ENCODE data around the gene UBASH3A. TPM values are rescaled to one million over a fixed set of nuclear protein-coding genes. Genes with fewer than 3 reads are reported as not detected.

The UBASH3A gene
- total RNA-seq, 1 donor from 2014 or later, result 76.0 TPM

DNA sequence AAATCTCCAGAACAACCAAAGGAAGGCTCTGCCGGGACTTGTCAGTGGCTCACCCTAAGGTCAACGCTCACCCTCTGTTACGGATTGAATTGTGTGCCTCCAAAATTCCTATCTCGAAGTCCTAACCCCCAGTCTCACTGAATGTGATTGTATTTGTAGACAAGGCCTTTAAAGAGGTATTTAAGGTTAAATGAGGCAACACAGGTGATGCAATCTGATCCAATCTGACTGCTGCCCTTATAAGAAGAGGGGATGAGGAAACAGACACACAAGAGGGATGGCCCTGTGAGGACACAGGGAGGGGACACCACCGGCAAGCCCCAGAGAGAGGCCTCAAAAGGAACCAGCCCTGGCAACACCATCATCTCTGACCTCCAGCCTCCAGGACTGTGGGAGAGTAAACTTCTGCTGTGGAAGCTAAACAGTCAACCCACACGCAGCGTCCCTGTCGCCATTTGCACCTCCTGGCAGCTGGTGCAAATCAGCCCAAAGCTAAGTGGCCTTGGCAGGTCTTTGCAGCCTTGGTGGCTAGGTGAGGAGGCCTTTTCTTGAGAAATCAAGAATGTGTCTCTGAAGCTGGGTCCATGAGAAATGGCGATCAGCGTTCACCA lies 24.2 kb downstream of the UBASH3A start:
- intact Hi-C loops (cut with micrococcal nuclease), result loop anchor here (5.0 kb wide), 1 partner anchor 36 kb away; no protein-coding TSS in a partner anchor

DNA sequence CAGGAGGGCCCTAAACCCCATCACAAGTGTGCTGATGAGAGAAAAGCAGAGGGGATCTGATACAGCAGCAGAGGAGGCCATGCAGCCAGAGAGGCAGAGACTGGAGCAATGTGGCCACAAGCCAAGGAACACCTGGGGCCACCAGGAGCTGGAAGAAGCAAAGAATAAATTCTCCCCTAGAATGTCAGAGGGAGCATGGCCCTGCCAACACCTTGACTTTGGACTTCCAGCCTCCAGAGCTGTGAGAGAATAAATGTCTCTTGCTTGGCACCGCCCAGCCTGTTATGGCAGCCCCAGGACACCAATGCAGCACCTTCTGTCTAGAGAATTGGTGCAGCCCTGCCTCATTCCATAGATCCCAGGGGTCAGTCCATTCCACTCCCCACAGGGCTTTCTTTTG lies 25.3 kb downstream of the UBASH3A start:
- intact Hi-C loops (cut with micrococcal nuclease), result loop anchor here (5.0 kb wide), 1 partner anchor 37 kb away; no protein-coding TSS in a partner anchor

DNA sequence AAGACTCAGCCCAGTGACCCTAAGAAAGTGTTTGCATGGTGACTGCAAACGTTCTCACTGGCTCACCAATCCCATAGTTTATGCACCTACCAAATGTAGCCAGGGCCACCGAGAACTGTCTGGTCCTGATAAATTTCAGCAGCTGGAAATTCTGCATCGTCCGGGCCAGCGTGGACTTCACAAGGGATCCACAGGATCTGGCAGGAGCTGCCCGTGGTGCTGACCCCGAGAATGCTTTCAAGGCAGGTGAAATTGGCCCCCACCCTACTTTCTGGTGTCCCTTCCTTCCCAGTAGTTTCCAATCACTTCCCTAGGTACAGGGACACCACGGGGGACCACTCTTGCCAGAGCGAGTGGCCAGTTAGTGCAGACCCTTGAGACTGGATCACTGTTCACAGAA lies 26.2 kb downstream of the UBASH3A start:
- intact Hi-C loops (cut with micrococcal nuclease), result loop anchor here (5.0 kb wide), 1 partner anchor 38 kb away; no protein-coding TSS in a partner anchor

DNA sequence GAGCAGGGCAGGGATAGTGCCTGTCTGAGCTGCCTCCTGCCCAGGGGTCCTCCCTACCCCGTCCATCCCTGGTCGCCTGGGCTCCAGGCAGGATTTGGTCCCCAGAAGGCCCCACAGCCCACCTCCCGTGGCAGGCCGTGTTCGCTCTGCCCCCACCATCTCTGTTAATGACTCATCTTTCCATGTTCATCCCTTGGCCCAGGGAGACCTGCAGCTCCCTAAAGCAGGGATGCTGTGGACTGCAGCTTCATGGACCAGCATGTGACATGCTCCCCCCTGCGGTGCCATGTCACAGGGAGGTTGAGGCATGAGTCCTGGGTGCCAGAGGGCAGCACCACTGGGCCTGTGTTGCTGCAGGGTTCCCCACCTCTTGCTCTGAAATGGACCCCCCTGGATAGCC lies 26.8 kb downstream of the UBASH3A start:
- intact Hi-C loops (cut with micrococcal nuclease), result no loop called here

DNA sequence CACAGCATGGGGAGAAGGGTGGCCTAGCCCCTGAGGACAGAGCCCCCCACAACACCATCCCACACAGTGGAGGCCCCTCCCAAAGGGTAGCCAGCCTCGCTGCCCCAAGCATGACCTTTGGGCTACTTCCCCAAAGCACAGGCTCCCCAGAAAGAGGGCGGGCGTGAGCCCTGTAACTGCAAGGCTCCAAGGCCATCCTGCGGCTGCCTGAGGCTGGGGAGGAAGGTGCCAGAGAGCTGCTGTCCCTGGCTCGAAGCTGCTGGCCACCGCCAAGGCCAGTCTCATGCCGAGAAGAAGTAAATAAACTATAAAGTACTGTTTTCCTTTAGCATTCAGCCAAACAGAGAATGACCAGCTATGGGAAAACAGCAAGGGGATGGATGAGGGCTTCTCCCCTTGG lies 27.5 kb downstream of the UBASH3A start:
- intact Hi-C loops (cut with micrococcal nuclease), result no loop called here

DNA sequence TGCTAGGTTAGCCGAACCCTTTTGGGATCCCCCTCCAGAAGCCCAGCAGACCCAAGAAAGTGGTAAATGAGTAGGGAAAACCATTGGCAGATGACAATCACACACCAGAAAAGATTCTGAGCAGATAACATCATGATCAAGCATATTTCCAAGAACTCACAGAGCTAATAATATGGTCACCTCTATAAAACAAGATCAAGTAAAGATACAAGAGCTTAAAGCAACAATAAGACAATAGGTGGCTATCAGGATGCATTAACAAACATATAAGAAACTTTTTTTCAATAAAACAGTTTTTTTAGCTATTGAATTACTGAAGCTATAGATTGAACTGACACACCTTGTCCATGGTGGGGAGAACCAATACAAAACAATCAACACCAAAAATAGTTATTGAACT lies 29.0 kb downstream of the UBASH3A start:
- intact Hi-C loops (cut with micrococcal nuclease), result no loop called here

DNA sequence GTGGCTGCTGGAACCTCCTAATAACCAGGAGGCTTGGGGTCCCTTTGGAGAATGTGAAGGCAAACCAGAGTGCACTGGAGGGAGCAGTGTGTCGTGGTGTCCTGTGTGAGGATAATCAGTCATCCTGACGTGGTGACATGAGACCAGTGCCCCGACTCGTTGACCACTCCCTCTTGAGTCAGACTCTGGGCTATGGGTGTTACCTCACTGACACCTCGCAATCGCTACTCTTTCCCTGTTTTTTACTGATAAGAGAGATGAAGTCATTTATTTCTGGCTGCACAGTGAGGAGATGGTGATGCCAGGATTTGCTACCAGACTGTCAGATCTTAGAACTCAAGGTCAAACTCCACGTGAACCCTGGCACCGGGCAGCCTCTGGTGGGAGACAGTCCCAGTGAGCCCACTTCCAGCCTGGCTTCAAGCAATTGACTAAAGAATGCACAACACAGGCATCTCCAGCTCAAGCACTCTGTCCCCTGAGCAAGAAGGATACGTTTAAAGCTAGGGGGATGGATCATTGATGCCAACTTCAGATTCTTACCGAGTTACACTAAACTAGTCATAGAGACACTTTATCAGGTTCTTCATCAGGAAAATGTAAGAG lies 30.3 kb downstream of the UBASH3A start:
- intact Hi-C loops (cut with micrococcal nuclease), result no loop called here

DNA sequence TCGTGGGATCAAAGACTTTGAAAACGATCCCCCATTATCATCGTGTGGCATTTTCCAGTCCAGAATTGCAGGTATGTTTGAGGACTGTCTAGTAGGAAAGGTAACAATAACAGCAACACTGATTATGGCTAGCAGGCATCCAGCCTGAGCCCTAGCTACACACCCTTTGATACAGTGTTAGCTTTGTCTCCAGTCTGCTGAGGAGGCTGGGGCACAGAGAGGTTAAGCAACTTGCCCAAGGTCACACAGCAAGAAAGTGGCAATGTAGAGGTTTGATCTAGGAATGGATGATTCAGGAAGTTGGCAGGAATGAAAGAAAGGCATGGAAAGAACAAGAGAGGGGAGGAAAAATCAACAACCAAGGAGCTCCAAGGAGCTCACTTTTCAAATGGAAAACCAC lies 31.2 kb downstream of the UBASH3A start:
- intact Hi-C loops (cut with micrococcal nuclease), result loop anchor here (5.0 kb wide), 1 partner anchor 33 kb away; the partner anchor contains the start of gene UBASH3A

DNA sequence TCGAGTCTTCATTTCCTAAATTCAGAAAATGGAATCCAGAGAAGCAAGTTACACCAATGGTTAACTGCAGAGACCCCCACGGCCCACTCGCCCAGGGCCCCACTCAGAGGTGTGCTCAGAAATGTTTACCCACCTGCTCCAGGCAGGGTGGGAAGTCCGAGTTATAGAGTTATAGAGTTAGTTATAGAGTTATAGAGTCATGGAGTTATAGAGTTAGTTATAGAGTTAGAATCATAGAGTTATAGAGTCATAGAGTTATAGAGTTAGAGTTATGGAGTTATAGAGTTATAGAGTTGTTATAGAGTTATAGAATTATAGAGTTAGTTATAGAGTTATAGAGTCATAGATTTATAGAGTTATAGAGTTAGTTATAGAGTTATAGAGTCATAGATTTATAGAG lies 31.7 kb downstream of the UBASH3A start:
- intact Hi-C loops (cut with micrococcal nuclease), result loop anchor here (5.0 kb wide), 1 partner anchor 33 kb away; the partner anchor contains the start of gene UBASH3A

DNA sequence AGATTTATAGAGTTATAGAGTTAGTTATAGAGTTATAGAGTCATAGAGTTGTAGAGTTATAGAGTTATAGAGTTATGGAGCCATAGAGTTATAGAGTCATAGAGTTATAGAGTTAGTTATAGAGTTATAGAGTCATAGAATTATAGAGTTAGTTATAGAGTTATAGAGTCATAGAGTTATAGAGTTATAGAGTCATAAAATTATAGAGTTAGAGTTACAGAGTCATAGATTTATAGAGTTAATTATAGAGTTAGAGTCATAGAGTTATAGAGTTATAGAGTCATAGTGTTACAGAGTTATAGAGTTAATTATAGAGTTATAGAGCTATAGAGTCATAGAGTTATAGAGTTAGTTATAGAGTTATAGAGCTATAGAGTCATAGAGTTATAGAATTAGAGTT lies 32.1 kb downstream of the UBASH3A start:
- intact Hi-C loops (cut with micrococcal nuclease), result loop anchor here (5.0 kb wide), 1 partner anchor 34 kb away; the partner anchor contains the start of gene UBASH3A

DNA sequence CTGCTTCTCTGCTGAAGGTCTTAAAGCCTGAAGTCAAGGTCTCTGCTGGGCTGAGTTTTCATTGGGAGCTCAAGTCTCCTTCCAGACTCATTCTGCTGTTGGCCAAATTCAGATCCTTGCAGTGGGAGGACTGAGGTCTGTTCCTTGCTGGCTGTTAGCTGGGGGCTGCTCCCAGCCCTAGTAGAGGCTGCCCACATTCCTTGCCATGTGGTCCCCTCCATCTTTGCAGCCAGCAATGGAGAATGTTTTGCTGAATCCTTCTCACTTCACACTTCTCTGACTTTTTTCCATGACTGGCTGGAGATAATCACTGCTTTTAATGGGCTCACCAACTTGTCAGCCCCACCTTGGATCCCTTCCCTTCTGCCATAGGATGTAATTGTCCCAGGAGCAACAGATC lies 33.2 kb downstream of the UBASH3A start:
- intact Hi-C loops (cut with micrococcal nuclease), result loop anchor here (5.0 kb wide), 1 partner anchor 35 kb away; the partner anchor contains the start of gene UBASH3A

DNA sequence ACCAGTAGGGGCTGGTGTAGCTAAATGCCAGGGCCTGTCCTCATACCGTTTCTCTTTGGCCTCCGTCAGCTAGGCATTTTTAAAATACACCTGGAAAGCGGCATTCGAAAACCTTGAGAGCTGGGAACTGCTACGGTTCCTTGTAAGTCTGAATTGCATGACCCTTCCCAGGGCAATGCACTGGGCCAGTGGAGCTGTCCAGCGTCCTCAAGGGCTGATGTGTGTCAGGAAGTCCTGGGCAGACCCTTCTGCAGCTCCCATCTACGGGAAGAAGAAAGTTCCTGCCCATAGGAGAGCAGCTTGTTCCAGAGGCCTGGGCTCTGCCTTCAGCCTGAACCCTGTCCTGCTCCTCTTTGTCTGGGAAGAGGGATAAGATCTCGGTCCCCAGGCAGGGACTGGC lies 34.1 kb downstream of the UBASH3A start:
- intact Hi-C loops (cut with micrococcal nuclease), result loop anchor here (5.0 kb wide), 1 partner anchor 35 kb away; the partner anchor contains the start of gene UBASH3A

DNA sequence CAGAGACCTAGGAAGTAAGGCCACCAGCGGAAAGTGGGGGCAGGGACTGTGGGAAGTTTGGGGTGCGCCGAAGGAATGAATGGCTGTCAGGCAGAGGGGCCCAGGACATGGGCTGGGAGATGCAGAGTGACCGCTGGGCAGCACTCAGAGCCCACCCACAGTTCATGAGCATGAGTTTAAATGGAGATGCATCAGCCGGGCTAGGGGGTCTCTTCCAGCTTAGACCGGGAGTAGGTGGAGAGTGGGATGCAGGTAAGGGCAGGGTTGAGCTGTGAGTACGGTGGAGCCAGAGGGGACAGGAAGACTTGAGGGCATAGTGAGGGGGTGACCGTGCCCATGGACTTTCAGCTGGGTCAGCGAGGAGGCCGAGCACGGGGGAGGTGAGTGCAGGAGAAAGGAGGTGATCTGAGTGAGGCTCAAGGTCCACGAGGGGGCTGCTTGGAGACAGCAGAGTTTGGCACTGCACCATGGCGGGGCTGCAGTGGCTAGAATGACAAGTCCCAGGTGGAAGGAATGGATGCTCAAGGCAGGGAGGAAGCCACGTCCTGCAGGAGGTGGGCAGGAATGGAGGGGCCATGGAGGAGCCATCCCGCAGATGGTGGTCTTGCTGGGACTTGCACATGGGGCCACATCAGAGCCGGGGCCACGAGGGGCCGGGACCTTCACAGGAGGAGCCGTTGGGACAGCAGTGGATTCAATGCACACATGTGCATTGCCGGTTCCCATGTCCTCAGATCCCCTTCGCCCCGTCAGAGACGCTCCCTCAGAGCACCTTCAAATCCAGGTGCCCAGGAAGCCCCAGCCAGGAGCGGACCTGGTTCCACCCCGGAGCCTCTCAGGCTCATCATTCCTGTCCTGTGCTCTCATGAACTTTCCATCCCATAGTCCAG lies 34.9 kb downstream of the UBASH3A start:
- intact Hi-C loops (cut with micrococcal nuclease), result loop anchor here (5.0 kb wide), 1 partner anchor 36 kb away; the partner anchor contains the start of gene UBASH3A

DNA sequence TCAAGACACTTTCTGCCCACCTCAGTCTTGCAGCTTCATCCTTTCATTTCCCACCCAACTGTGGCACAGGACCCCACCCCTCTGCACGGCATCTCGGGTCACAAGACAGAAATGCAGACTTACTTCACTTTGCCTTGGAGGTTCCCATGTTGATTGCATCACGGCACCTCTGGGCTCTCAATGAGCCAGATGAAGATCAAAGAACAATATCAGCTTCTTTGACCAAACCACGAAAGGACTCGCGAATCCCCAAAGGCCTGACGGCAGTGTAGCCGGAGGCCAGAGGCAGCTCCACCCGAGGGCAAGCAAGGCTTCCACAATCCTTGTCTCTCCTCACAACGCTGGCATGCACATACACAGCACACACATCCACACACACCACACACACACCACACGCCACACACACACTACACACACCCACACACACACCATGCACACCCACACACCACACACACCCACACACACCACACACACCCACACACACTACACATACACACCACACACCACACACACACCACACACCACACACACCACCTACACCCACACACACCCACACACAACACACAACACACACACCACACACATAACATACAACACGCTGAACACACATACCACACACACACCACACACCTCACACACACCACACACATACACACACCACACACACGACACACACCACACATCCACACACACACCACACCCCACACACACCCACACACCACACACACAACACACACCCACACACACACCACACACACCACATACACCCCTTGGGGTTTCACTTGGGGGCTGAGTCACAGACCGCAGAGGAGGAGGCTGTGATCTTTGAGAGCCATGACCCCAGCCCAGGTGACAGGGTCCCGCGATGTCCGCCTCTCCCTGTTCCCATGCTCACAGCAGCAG lies 35.8 kb downstream of the UBASH3A start:
- intact Hi-C loops (cut with micrococcal nuclease), result loop anchor here (5.0 kb wide), 1 partner anchor 37 kb away; the partner anchor contains the start of gene UBASH3A

DNA sequence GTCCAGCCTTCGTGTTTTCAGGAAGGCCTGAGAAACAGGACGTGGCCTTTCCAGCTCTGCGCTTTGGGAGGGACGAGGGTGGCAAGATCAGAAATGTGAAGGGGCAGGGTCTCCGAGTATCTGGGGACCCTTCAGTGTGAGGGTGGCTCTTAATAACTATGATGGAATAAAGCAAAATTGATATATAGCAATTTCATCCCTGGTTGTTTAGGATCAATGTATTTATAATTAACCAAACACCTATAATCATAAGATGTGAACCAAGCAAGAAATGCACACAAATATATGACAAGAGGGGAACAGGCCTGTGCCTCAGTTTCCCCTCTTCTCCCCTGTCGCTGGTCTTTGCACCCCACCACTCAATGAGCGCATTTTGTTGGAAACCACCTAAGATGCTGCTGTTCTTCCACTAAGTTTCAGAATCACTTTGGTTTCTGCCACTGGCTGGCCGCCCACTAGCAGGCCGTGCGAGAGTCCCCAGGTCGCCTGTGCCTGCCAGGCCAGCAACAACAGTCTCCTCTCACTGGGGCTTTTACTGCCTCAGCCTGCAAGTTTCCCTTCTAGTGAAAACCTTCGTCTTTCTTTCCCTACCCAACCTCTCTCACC lies 36.6 kb downstream of the UBASH3A start:
- intact Hi-C loops (cut with micrococcal nuclease), result no loop called here

DNA sequence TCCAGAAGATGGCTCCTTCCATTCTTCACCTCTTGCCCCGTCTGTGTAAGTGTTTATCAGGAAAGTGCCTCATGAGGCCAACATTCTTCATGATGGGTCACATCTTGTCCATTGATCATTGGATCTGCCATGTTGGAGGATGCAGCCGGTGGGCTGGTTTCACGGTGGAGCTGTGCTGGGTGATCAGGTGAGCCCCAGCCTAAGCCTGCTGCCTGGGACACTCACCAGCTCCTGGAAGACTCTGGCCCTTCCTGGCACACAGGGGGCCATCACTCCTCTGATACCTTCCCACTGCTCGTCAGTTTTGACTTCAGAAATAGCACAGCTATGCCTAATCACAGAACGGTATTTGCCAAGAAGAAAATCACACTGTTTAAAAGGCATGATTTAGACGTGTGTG lies 38.3 kb downstream of the UBASH3A start:
- intact Hi-C loops (cut with micrococcal nuclease), result no loop called here

DNA sequence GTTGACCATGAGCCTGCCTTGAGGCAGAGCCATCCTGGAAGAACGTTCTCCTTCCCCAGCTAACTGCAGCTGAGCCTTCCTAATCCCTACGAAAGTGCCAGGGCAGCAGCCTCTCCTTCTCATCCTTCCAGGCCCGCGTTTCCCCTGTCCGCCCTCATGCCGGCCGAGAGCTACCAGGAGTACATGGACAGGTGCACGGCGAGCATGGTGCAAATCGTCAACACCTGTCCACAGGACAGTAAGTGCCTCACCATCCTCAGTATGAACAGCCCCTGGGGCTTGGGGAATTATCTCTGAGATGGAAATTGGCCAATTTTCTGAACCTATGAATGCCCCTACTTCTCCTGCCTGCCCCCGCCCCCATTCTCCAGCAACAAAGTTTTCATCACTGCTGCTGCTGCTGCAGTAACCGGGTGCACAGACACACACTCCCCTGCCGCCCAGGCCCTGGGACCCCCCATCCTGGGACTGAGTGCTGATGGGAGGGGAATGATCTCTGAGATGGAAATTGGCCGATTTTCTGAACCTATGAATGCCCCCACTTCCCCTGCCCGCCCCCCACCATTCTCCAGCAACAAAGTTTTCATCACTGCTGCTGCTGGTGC lies 39.6 kb downstream of the UBASH3A start:
- intact Hi-C loops (cut with micrococcal nuclease), result no loop called here

DNA sequence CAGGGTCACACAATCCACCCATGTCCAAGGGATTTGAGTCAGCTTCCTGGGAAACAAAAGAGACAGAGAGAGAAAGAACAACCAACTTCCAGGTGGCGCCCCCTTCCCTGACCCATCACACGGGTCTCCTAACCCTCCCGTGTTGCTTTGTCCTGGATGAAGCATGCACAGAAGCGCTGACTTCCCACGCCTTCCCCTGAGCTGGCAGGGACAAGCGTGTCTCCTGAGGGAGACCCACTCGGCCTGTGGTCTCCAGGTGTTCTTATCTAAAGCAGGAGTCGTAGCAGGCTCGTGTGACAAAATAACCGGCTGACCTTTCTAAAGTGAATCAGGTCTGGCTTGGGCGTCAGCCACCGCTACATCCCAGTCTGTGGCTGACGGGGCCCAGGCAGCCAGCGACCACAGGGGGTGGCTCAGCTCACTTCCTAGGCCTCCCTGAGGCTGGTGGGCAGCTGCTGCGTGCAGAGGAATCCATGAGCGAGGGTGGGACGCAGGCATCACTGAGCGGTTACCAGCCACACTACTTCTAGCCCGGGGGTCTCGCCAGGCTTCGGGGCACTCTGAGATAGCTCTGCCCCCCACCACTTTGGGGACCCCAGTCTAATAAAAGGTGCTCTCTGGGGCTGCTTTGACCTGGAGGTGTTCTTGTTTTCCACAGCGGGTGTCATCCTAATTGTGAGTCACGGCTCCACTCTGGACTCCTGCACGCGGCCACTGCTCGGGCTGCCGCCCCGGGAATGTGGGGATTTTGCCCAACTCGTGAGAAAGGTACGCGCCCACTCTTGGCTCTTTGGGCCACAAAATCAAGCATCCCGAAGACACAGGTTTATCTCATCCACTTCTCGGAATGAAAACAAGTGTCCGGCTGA lies 40.4 kb downstream of the UBASH3A start:
- intact Hi-C loops (cut with micrococcal nuclease), result no loop called here

DNA sequence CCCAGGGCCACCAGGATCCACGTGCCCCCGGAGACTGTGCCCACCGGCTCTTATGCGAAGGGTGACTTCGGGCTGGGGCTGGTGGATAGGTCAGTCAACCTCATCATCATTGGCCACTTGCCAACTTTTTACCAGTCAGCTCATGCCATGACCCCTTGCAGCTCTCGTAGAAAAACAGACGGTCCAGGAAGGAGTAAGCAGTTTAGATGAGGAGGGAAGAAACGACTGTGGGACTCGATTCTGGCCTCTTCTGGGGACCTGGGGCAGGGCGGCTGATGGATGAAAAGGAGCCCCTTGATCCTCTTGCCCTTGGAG lies 41.0 kb downstream of the UBASH3A start:
- intact Hi-C loops (cut with micrococcal nuclease), result no loop called here

Measured in T-helper 1 cell treated with Interleukin-12 subunit alpha and Interleukin-12 subunit beta and Interleukin-4 antibody, amounts not matched to agents 30 ng/mL and 1 ng/mL, for 36 hours (primary cell).